Suprapubic skin (tissue), 4 donors: Measurements from ENCODE around the gene PFKFB3. TPM values are rescaled to one million over a fixed set of nuclear protein-coding genes. Genes with fewer than 3 reads are reported as not detected.
A peak's percentile ranks its signal among the peaks of the same experiment; 100 is the strongest.

Experiments
- DNase-seq, 2 donors: peaks; one replicate each; pipeline ENCODE4 v3.0.0-alpha.2; 2019; ENCODE audit warnings: low spot score in 2 of 2
- H3K27ac ChIP-seq: fragments of 200-600 bp; sonication (generic); one replicate; pipeline ENCODE4 v1.5.1; 2019
- H3K27me3 ChIP-seq: fragments of 200-600 bp; sonication (generic); one replicate; pipeline ENCODE4 v1.5.1; 2019
- H3K36me3 ChIP-seq: fragments of 200-600 bp; sonication (generic); one replicate; pipeline ENCODE4 v1.5.1; 2019
- H3K4me1 ChIP-seq: fragments of 200-600 bp; sonication (generic); one replicate; pipeline ENCODE4 v1.5.1; 2019
- H3K4me3 ChIP-seq: fragments of 200-600 bp; sonication (generic); one replicate; pipeline ENCODE4 v1.5.1; 2019; ENCODE audit warnings: mild to moderate bottlenecking
- H3K9me3 ChIP-seq: fragments of 200-600 bp; sonication (generic); one replicate; pipeline ENCODE4 v1.5.1; 2019
- CTCF ChIP-seq, 2 donors: fragments of 200-600 bp in 1 of 2; fragments of 450-650 bp in 1 of 2; sonication (generic) in 1 of 2; IDR thresholded peaks; one replicate each; pipeline ENCODE4 v1.5.1; 2016 to 2019; ENCODE audit warnings: antibody characterized with exemption in 2 of 2, mild to moderate bottlenecking in 1 of 2, moderate library complexity in 1 of 2
- EP300 ChIP-seq: sonication (generic); formaldehyde crosslinking; IDR thresholded peaks from one replicate; pipeline ENCODE4 v1.6.1; 2017; ENCODE audit warnings: antibody characterized with exemption
- POLR2A ChIP-seq, 2 donors: fragments of 450-650 bp; IDR thresholded peaks; one replicate each; pipeline ENCODE4 v1.6.1; 2017; ENCODE audit warnings: antibody characterized with exemption in 2 of 2, mild to moderate bottlenecking in 2 of 2, moderate library complexity in 2 of 2
- POLR2AphosphoS5 ChIP-seq, 3 donors: sonication (generic); formaldehyde crosslinking; IDR thresholded peaks; one replicate each; pipeline ENCODE4 v1.6.1; 2017; ENCODE audit warnings: antibody characterized with exemption in 3 of 3
- WGBS: methylation state at CpG from one replicate; pipeline ENCODE4 v1.1.5; 2018; 5-methylcytosine and 5-hydroxymethylcytosine counted together
- total RNA-seq, 4 donors: library from RNA; depleted of rRNA; stranded (reverse); fragments of >200 nt; gene quantifications; one replicate each; pipeline ENCODE4 v1.1.0, GENCODE V29; 2016

PFKFB3 gene
- total RNA-seq, 4 donors from 2014 or later = 40.1 to 115 (median 52.2) TPM

GRCh38 chr10:6297951-6298381 is 95.2 kb downstream of the PFKFB3 start:
- Histone ChIP-seq H3K27me3 (no peaks in the 10 kb centered on the region), H3K27ac (no peak overlapping the region), H3K36me3 (no peaks in the 10 kb centered on the region), H3K4me3 (no peak overlapping the region), H3K4me1 (peaks cover 42% of the 10 kb centered on the region), H3K9me3 (no peaks in the 10 kb centered on the region)
- 67% methylated on average over 2 of the region's 2 CpGs for WGBS
- DNase-seq = no peak
- TF ChIP-seq POLR2AphosphoS5 (IDR thresholded peaks at IDR 0.05) = no peak
- TF ChIP-seq POLR2A (IDR thresholded peaks at IDR 0.05) = no peak
- TF ChIP-seq EP300 = no peak
- no peak for TF ChIP-seq CTCF (IDR thresholded peaks at IDR 0.05)

GRCh38 chr10:6298428-6298827 is 95.7 kb downstream of the PFKFB3 start:
- Histone ChIP-seq H3K27me3 (no peaks in the 10 kb centered on the region), H3K4me3 (no peak overlapping the region), H3K4me1 (peaks cover 42% of the 10 kb centered on the region), H3K36me3 (no peaks in the 10 kb centered on the region), H3K27ac (no peak overlapping the region), H3K9me3 (no peaks in the 10 kb centered on the region)
- TF ChIP-seq POLR2AphosphoS5 (IDR thresholded peaks at IDR 0.05) (no peak), EP300 (no peak)
- no peak for DNase-seq
- WGBS = 95% methylated on average over 5 of the region's 5 CpGs

- Histone ChIP-seq H3K4me1 (peaks cover 42% of the 10 kb centered on the region), H3K27me3 (no peaks in the 10 kb centered on the region), H3K27ac (no peak overlapping the region), H3K36me3 (no peaks in the 10 kb centered on the region), H3K9me3 (no peaks in the 10 kb centered on the region), H3K4me3 (no peak overlapping the region)
- DNase-seq = peak in 1 of 2 donors; percentile 65
- TF ChIP-seq POLR2AphosphoS5 (IDR thresholded peaks at IDR 0.05) (peak in 1 of 3 donors; percentile 32), EP300 (no peak), POLR2A (IDR thresholded peaks at IDR 0.05) (no peak), CTCF (IDR thresholded peaks at IDR 0.05) (no peak)
- 72% methylated on average over 11 of the region's 11 CpGs for WGBS
Measured at GRCh38 chr10:6299234-6299633, 96.5 kb downstream of the PFKFB3 start.

- peaks cover 42% of the 10 kb centered on the region for H3K4me1 ChIP-seq
- no peak overlapping the region for H3K27ac ChIP-seq
- no peak for DNase-seq
- whole genome bisulfite sequencing = 100% methylated on average over 2 of the region's 2 CpGs
- no peaks in the 10 kb centered on the region for H3K9me3 ChIP-seq
- H3K27me3 ChIP-seq = no peaks in the 10 kb centered on the region
- no peaks in the 10 kb centered on the region for H3K36me3 ChIP-seq
- TF ChIP-seq POLR2AphosphoS5 (IDR thresholded peaks at IDR 0.05) (no peak), EP300 (no peak), CTCF (IDR thresholded peaks at IDR 0.05) (no peak), POLR2A (IDR thresholded peaks at IDR 0.05) (no peak)
- no peak overlapping the region for H3K4me3 ChIP-seq
Measured at GRCh38 chr10:6299743-6300105, 97.0 kb downstream of the PFKFB3 start.

GRCh38 chr10:6300106-6300783 is 97.5 kb downstream of the PFKFB3 start:
- 44% methylated on average over 14 of the region's 14 CpGs for WGBS
- Histone ChIP-seq H3K9me3 (no peaks in the 10 kb centered on the region), H3K4me3 (no peak overlapping the region), H3K36me3 (no peaks in the 10 kb centered on the region), H3K27me3 (no peaks in the 10 kb centered on the region), H3K27ac (peak overlapping the region; percentile 69), H3K4me1 (peaks cover 42% of the 10 kb centered on the region)
- TF ChIP-seq POLR2AphosphoS5 (IDR thresholded peaks at IDR 0.05) (no peak), EP300 (no peak), POLR2A (IDR thresholded peaks at IDR 0.05) (no peak), CTCF (IDR thresholded peaks at IDR 0.05) (no peak)
- no peak for DNase-seq
